Activated CD8-positive, alpha-beta memory T cell treated with anti-CD3 and anti-CD28 coated beads for 4 hours (primary cell): ENCODE results near the gene VAX1.

Experiments
- DNase-seq, 2 donors: peaks; one replicate each; pipeline ENCODE4 v3.0.0-alpha.2; 2020; ENCODE audit warnings: low read depth in 2 of 2

Gene VAX1

GRCh38 chr10:117164592-117165537 is 26.8 kb upstream of the VAX1 start:
- no peak for DNase-seq

- no peak for DNase-seq
Measured at GRCh38 chr10:117163954-117164548, 26.0 kb upstream of the VAX1 start.

GRCh38 chr10:117163061-117163953 is 25.2 kb upstream of the VAX1 start:
- no peak for DNase-seq

- no peak for DNase-seq
Measured at GRCh38 chr10:117162093-117163060, 24.3 kb upstream of the VAX1 start.

GRCh38 chr10:117161386-117162033 is 23.4 kb upstream of the VAX1 start:
- DNase-seq, result no peak

GRCh38 chr10:117160567-117160966 is 22.5 kb upstream of the VAX1 start:
- no peak for DNase-seq

- DNase-seq, result no peak
Measured at GRCh38 chr10:117159390-117159789, 21.3 kb upstream of the VAX1 start.

- DNase-seq, result no peak
Measured at GRCh38 chr10:117158297-117158696, 20.2 kb upstream of the VAX1 start.

GRCh38 chr10:117152668-117153067 is 14.6 kb upstream of the VAX1 start:
- no peak for DNase-seq

- DNase-seq, result no peak
Measured at GRCh38 chr10:117148284-117148683, 10.2 kb upstream of the VAX1 start.

- no peak for DNase-seq
Measured at GRCh38 chr10:117145019-117145418, 6.9 kb upstream of the VAX1 start.

GRCh38 chr10:117143103-117143823 is 5.2 kb upstream of the VAX1 start:
- no peak for DNase-seq

GRCh38 chr10:117140525-117140902 is 2.4 kb upstream of the VAX1 start:
- DNase-seq, result no peak

GRCh38 chr10:117139581-117140524 is 1.8 kb upstream of the VAX1 start:
- DNase-seq, result no peak

GRCh38 chr10:117138838-117139580 is 939 bp upstream of the VAX1 start:
- no peak for DNase-seq

GRCh38 chr10:117137031-117137910 is 799 bp downstream of the VAX1 start:
- no peak for DNase-seq

- DNase-seq, result no peak
Measured at GRCh38 chr10:117136391-117136975, 1.6 kb downstream of the VAX1 start.
